Limb (tissue), 2 donors: Measurements from ENCODE around the gene RBBP6.
A peak's percentile ranks its signal among the peaks of the same experiment; 100 is the strongest.
"Not testable (repeated sequence)": the region's sequence is repeated elsewhere in the genome, so short reads cannot be mapped to it uniquely, and the experiment has no call there.

Experiments used
- DNase-seq, 2 donors: peaks; one replicate each; pipeline ENCODE4 v3.0.0-alpha.2; 2016; ENCODE audit errors: extremely low spot score in 2 of 2

The RBBP6 gene, protein sequence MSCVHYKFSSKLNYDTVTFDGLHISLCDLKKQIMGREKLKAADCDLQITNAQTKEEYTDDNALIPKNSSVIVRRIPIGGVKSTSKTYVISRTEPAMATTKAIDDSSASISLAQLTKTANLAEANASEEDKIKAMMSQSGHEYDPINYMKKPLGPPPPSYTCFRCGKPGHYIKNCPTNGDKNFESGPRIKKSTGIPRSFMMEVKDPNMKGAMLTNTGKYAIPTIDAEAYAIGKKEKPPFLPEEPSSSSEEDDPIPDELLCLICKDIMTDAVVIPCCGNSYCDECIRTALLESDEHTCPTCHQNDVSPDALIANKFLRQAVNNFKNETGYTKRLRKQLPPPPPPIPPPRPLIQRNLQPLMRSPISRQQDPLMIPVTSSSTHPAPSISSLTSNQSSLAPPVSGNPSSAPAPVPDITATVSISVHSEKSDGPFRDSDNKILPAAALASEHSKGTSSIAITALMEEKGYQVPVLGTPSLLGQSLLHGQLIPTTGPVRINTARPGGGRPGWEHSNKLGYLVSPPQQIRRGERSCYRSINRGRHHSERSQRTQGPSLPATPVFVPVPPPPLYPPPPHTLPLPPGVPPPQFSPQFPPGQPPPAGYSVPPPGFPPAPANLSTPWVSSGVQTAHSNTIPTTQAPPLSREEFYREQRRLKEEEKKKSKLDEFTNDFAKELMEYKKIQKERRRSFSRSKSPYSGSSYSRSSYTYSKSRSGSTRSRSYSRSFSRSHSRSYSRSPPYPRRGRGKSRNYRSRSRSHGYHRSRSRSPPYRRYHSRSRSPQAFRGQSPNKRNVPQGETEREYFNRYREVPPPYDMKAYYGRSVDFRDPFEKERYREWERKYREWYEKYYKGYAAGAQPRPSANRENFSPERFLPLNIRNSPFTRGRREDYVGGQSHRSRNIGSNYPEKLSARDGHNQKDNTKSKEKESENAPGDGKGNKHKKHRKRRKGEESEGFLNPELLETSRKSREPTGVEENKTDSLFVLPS (N-terminal part only)

DNA sequence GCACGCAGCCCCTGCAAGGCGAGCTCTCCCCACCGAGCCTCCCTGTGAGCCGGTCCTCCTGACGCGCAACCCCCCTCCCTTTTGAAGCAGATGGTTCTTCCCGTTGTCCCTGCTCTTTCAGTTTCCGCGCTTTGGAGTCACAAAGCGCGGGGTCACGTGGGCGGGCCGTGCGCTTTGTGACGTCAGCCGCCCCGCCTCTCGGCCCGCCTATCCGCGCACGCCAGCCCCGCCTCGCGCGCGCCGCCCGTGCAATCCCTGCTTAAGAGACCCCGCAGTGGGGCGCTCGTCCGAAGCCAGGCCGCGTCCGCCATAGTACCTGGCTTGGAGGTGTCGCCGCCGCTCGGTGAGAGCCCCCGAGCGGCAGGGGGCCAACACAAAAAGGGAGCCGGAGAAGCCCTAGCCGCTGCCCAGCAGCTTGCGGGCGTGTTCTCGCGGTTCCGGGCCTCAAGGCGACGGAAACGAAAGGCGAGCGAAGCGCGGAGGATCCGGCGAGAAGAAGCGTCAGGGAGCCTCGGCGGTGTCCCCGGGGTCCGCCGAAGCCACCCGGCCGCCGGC lies at the start of gene RBBP6:
Gene RBBP6 (plus strand): TSS at position 272 of the 555 bp plus-strand sequence. CDS start 1,061 bp downstream, outside the sequence.
- peak; percentile 96 to 97 for DNase-seq

DNA sequence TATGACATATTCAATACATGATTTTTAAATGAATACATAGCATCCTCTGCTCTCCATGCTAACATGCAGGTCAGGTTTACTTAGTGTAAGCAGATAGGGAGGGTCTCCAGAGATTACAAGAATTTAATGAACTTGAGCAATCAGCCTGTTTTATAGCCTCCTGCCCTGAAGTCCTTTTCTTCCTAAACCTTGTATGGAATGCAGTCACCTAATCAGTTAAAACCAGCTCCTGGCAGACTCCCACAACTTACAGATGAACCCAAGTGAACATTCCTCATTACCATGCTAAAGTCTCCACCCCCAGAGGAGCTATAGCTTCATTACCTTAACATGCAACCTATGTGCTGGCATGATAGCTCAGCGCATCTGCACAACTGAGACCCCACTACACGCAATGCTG lies 48.5 kb upstream of the RBBP6 start:
- no peak for DNase-seq

DNA sequence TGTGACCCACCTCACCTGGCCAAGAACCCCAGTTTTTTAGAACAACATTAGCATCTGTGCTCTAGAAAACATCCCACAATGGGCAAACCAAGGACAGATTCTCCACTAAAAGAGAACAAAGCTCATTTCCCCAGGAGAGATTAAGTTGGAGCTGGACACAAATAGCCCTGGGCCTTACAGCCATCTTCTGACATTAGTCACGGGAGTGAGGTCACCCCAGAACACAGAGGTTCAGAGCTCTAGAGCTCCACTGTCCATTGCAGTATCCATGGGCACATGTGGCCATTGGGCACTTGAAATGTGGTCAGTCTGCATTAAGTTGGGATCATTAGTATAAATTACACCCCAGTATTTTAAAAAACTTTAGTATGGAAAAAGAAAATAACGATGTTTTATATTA lies 47.6 kb upstream of the RBBP6 start:
- DNase-seq, result no peak

DNA sequence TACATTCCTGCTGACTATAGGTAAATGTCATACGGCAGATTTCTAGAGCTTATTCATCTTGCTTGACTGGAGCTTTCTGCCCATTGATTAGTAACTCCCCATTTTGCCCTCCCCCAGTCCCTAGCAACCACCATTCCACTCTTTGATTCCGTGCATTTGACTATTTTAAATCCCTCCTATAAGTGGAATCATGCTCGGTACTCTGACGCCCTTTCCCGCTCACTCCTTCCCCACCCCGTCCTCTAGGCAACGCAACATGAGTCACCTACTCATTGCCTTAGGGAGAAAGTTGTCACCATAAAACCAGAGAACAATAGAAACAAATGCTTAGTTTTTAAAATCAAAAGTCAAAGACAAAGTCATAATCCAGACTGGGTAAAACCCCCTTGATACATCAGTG lies 45.5 kb upstream of the RBBP6 start:
- no peak for DNase-seq

DNA sequence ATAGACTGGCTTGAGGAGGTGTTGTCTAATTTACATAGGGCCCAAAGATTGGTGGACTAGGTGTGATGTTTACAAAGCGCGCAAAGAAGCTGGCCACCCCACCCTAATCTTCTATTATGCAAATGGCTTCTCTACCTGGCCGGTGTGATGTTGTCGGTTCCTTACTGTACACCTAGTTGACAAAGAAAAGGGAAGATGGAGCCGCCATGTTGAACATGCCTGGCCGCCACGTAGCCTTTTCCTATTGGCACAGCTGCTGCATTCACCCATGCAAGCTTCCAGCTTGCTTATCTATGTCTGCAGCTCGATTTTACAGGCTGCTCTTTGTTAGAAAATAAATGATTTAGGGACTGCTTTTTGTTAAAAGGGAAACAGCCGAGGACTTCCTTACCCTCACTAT lies 44.2 kb upstream of the RBBP6 start:
- not testable (repeated sequence) for DNase-seq

DNA sequence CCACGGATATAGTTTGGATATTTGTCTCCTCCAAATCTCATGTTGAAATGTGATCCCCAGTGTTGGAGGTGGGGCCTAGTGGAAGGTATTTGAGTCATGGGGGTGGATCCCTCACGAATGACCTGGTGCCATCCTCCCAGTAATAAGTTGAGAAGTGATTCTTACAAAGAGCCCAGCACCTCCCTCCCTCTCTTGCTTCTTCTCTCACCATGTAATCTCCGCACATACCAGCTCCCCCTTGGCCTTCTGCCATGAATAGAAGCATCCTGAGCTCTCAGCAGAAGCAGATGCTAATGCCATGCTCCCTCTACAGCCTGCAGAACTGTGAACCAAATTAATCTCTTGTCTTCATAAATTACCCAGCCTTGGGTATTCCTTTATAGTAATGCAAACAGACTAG lies 41.9 kb upstream of the RBBP6 start:
- no peak for DNase-seq

DNA sequence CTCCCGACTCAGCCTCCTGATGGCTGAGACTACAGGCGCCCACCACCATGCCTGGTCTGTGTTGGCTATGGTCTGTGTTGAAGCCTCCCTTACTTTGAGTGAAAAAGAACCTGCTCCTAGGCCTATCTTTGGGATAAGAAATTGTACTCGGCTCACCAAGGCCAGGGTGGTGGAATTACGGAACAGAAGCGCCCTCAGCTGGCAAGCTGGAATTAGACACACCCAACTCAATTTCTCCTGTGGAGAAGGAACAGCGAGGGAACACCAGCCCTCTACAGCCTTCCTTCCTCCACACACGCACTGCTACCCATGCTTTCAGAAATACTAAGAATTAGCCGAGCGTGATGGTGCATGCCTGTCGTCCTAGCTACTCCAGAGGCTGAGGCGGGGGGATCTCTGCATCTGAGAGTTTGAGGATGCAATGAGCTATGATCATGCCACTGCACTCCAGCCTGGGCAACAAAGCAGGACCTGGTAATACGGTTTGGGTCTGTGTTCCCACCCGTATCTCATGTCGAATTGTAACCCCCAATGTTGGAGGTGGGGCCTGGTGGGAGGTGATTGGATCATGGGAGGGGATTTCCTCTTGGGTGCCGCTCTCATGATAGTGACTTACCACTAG lies 40.1 kb upstream of the RBBP6 start:
- DNase-seq, result peak in 1 of 2 donors; percentile 55

DNA sequence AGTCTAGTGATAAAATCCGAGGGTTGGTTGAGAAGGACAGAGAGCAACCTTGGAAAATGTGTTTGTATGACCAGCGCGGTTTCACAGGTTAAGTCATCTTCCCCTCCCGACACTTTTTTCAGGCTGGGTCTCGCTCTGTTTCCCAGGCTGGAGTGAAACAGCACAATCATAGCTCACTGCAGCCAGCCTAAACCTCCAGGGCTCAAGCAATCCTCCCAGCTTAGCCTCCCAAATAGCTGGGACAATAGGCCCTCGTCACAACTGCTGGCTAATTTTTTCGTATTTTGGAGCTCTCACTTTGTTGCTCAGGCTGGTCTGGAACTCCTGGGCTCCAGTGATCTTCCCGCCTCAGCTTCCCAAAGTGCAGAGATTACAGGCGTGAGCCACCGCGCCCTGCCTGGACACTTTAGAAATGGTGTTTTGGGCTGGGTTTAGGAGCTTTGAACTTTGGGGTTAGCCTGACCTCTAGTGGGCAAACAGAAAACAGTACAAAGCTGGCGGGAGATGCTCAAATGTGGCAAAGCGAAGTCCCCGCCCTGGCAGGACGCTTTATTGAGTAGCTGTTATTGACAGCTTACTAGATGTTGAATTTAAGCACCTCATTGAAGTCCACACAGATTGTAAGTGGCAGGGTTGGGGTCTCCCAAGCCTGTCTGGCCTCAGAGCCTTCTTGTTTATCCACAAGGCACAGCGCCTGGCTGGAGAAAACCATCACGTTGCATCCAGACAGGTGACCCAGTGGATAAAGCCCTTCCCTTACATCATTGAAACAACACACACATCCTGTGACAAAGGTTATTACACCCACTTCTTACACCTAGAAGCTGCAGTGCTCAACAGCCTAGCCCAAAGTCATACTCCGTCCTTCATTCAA lies 34.7 kb upstream of the RBBP6 start:
- peak; percentile 55 to 64 for DNase-seq

DNA sequence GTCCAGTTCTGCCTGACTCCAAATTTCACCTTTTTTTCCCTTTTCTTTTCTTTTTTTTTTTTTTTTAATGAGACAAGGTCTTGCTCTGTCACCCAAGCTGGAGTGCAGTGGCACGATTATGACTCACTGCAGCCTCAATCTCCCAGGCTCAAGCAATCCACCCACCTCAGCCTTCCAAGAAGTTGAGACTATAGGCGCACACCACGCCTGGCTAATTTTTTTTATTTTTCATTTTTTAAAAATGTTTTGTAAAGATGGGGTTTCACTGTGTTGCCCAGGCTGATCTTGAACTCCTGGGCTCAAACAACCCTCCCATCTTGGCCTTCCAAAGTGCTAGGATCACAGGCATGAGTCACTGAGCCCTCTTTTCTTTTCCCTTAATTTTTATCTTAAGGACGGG lies 33.4 kb upstream of the RBBP6 start:
- no peak for DNase-seq

DNA sequence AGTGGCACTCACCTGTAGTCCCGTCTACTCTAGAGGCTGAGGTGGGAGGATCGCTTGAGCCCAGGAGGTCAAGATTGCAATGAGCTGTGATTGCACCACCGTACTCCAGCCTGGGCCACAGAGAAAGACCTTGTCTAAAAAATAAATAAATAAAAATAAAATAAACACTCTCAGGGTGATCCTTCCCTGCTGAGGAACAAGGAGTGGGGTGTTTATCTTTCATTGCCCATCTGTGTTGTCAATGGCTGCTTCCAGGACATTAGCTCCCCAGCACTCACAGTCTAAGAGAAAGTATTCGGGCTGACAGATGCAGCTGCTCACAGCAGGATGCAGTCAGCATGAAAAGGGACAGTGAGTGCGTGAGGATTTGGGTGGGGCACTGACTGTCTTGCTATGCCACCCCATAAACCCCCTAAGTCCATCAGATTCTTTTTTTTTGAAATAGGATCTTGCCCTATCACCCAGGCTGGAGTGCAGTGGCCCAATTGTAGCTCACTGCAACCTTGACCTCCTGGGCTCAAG lies 31.3 kb upstream of the RBBP6 start:
- no peak for DNase-seq

DNA sequence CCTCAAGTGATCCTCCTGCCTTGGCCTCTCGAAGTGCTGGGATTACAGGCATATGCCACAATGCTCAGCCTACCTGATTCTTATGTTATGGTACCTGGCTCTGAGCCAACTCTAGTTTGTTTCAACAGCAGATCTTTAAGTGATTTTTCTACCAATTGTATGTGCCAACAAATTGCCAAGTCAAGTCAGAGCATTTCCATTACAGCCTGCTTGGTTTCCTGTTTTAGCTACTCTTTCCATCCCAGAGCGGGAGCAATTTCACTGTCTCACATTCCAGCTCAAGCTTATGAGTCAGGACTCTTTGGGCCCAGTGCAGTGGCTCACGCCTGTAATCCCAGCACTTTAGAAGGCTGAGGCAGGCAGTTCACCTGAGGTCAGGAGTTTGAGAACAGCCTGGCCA lies 30.8 kb upstream of the RBBP6 start:
- no peak for DNase-seq

DNA sequence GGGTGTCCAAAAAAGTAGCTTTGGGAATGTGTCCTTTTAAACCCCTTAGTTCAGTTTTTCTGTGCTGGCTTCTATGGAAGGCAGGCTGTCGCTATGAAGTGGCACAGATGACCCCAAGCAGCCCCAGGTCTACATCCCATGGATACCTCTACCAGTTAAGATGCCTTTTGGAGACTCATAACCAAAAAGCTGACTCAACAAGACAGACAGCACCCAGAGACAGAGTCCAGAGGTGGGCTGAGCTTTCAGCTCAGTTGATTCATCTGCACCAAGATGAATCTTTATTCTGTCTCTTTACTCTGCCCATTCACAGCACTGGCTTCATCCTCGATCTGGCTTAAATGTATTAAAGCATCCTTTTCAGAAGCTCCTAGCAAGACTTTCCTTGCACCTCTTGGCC lies 29.8 kb upstream of the RBBP6 start:
- no peak for DNase-seq

DNA sequence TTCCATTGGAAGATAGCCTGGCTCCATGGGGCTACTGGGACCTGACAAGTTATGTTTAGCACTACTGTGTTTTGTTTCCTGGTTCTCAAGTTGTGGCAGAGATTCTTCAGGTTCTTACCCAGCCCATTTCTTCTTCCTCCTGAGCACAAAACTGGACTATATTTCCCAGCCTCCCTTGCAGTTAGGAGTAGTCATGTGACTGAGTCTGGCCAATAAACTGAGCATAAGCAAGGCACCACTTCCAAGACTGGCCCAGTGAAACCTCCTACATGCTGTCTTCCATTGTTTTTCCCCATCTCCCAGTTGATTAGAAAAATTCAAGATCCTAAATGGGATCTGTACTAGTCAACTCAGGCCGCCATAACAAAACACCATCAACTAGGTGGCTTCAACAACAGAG lies 28.2 kb upstream of the RBBP6 start:
- no peak for DNase-seq

DNA sequence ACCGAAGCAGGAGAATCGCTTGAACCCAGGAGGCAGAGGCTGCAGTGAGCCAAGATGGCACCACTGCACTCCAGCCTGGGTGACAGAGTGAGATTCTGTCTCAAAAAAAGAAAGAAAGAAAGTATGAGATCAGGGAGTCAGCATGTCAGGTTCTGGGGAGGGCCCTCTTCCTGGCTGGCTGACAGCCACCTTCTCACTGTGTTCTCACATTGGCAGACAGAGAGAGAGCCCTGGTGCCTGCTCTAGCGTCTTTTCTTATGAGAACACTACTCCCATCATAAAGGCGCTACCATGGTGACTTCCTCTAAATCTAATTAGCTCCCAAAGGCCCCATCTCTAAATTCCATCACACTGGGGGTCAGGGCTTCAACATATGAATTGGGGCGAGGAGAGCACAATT lies 27.6 kb upstream of the RBBP6 start:
- DNase-seq, result no peak

DNA sequence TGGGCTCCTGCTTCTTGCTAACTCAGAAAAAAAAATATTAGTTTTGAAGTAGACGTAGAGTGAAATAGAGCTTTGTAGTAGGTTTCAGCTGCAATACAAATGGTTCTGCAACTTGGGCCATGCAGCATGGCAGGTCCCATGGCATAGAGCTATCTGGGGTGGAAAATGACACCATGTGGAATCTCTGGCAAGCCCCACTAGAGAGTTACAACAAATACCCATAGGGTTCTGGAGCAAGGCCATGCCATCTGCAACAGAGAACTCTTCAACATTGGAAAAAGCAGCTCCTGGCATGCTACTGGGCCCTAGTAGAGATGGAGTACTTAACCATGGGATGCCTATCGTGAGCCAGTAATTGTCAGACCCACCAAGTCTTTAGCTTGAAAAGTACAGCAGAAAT lies 25.3 kb upstream of the RBBP6 start:
- DNase-seq, result no peak

DNA sequence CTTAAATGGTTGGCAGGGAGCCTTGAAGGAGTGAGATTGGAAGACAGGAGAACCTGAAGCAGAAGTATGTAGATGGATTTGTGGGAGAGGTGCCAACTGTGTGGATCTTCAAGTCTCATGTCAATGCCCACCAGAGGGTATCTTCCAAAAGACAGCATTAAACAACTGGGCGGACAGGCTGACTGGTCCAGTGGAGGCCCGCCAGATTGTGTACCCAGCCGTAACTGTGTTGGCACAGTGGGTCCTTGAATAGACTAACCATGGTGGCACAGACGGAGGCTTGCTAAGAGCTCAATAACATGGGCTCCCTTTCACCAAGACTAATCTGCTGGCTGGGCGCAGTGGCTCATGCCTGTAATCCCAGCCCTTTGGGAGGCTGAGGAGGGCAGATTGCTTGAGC lies 24.2 kb upstream of the RBBP6 start:
- no peak for DNase-seq

DNA sequence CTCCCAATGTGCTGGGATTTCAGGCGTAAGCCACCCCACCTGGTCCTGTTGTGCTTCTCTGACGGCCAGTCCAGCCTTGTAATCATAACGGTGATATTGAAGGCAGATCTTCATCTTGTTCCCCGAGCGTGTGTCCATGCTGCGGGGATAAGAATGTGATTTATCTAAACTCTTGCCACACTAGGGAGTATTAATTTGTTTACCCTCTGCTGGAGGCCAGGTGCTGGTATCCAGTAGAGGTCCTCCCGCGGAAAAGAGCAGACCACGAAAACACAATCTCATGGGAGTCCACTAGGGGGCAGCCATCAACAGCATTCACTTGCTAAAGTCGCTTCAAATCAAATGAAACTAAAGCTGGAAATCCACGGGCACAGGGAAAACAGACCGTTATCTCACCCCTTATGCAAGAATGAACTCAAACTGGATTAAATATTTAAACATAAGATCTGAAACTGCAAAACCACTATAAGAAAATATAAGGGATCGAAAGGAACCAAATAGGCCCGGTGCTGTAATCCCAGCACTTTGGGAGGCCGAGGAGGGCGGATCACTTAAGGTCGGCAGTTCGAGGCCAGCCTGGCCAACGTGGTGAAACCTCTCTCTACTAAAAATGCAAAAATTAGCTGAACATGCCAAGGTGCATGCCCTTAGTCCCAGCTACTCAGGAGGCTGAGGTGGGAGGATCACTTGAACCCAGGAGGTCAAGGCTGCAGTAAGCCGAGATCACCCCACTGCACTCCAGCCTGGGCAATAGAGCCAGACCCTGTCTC lies 22.3 kb upstream of the RBBP6 start:
- DNase-seq, result peak; percentile 74 to 88

DNA sequence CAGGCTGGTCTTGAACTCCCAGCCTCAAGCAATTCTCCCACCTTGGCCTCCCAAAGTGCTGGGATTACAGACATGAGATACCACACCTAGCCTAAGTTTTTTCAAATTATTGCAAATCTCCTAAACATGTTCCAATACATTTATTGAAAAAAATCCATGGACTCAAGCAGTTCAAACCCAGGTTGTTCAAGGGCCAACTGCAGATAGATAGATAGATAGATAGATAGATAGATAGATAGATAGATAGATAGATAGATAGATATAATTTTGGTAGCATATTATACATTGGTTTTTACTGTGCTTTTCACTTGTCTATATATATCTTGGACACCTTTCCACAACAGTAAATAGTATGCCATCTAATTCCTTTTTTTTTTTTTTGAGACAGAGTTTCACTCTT lies 20.9 kb upstream of the RBBP6 start:
- no peak for DNase-seq

DNA sequence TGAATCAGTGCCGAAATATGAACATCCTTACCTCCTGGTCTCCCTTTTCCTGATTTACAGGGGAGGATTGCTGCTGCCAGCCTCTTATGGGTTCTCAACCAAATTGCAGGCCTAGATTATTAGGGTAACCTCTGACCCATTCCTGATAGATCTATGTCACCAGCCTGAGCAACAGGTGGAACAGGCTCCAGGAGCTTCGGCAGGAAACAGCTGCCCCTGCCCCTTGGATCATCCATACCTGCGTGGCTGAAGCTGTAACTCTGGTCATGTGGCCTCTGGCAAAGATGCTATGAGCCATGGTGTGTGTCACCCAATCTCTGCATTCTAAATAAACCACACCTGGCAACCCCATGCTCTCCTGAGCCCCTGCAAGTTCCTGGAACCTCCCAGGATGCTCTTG lies 18.4 kb upstream of the RBBP6 start:
- DNase-seq, result no peak

DNA sequence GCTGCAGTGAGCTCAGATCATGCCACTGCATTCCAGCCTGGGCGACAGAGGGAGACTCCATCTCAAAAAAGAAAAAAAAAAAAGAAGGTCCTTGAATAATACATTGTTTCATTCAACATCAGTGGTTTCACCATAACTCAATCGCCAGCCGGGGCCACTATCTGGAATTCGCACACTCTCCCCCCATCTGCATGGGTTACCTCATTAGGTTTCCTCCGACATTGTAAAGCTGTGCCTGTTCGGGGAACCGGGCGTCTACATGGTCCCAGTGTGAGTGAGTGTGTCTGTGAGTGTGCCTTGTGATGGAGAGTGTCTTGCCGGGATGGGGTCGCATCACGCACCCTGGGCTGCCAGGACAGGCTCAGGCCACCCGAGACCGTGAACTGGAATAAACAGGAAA lies 16.6 kb upstream of the RBBP6 start:
- DNase-seq, result no peak
